GM23338 (cell line): ENCODE results near the gene TMEM269. TPM values are rescaled to one million over a fixed set of nuclear protein-coding genes. Genes with fewer than 3 reads are reported as not detected.

ENCODE experiments used
- ATAC-seq: fragments of 200-7000 bp; cut with Tn5 transposase; 3 replicates; pipeline ENCODE4 v1.9.1; 2020
- DNase-seq: peaks from one replicate; pipeline ENCODE4 v3.0.0-alpha.2; 2015; ENCODE audit warnings: low spot score
- H2AFZ ChIP-seq: fragments of 200-600 bp; sonication (generic); 2 replicates; pipeline ENCODE4 v1.8.0; 2016; ENCODE audit warnings: antibody characterized with exemption, mild to moderate bottlenecking, moderate library complexity
- H3F3A ChIP-seq: fragments of 200-600 bp; sonication (generic); replicated peaks from 2 replicates; pipeline ENCODE4 v1.8.0; 2017; ENCODE audit warnings: antibody characterized with exemption, mixed run types, low read depth
- H3K27ac ChIP-seq: fragments of 200-600 bp; sonication (generic); 2 replicates; pipeline ENCODE4 v1.6.1; 2016; ENCODE audit warnings: low read depth
- H3K27me3 ChIP-seq: fragments of 200-600 bp; sonication (generic); 2 replicates; pipeline ENCODE4 v1.8.0; 2016; ENCODE audit warnings: mild to moderate bottlenecking, mixed run types, moderate library complexity; ENCODE audit not compliant: insufficient read depth
- H3K36me3 ChIP-seq: fragments of 200-600 bp; sonication (generic); 2 replicates; pipeline ENCODE4 v1.8.0; 2016; ENCODE audit warnings: mild to moderate bottlenecking; ENCODE audit not compliant: insufficient read depth
- H3K4me1 ChIP-seq: fragments of 200-600 bp; sonication (generic); 2 replicates; pipeline ENCODE4 v1.8.0; 2016; ENCODE audit warnings: mild to moderate bottlenecking, moderate library complexity; ENCODE audit not compliant: insufficient read depth
- H3K4me2 ChIP-seq: fragments of 200-600 bp; sonication (generic); 2 replicates; pipeline ENCODE4 v1.7.1; 2017; ENCODE audit warnings: mixed run types
- H3K4me3 ChIP-seq: fragments of 200-600 bp; sonication (generic); 2 replicates; pipeline ENCODE4 v1.6.1; 2016; ENCODE audit warnings: mixed run types
- H3K79me2 ChIP-seq: fragments of 200-600 bp; sonication (generic); replicated peaks from 2 replicates; pipeline ENCODE4 v1.8.0; 2017; ENCODE audit warnings: mild to moderate bottlenecking; ENCODE audit not compliant: insufficient read depth
- H3K9me2 ChIP-seq: fragments of 200-600 bp; sonication (generic); 2 replicates; pipeline ENCODE4 v1.8.0; 2017; ENCODE audit not compliant: insufficient read depth
- H4K20me1 ChIP-seq: fragments of 200-600 bp; sonication (generic); replicated peaks from 2 replicates; pipeline ENCODE4 v1.8.0; 2017; ENCODE audit warnings: mild to moderate bottlenecking; ENCODE audit not compliant: insufficient read depth
- H3K27ac Mint-ChIP-seq: 2 replicates; pipeline ENCODE4 v1.8.0; 2020; ENCODE audit warnings: inconsistent platforms, mild to moderate bottlenecking, moderate library complexity, mixed read lengths
- H3K27me3 Mint-ChIP-seq: 3 replicates; pipeline ENCODE4 v1.8.0; 2022; ENCODE audit warnings: low read depth, mild to moderate bottlenecking, moderate library complexity, mixed read lengths, inconsistent platforms; ENCODE audit not compliant: insufficient read depth, poor library complexity
- H3K36me3 Mint-ChIP-seq: 3 replicates; pipeline ENCODE4 v1.8.0; 2021; ENCODE audit warnings: low read depth, mild to moderate bottlenecking, inconsistent platforms, moderate library complexity, mixed read lengths
- H3K4me1 Mint-ChIP-seq: 3 replicates; pipeline ENCODE4 v1.8.0; 2020; ENCODE audit warnings: mild to moderate bottlenecking, inconsistent platforms, mixed read lengths
- H3K4me3 Mint-ChIP-seq: 3 replicates; pipeline ENCODE4 v1.8.0; 2021; ENCODE audit warnings: moderate library complexity, mild to moderate bottlenecking, inconsistent platforms, mixed read lengths
- H3K9me3 Mint-ChIP-seq: 3 replicates; pipeline ENCODE4 v1.8.0; 2020; ENCODE audit warnings: moderate library complexity, mild to moderate bottlenecking, inconsistent platforms, mixed read lengths
- CREB1 ChIP-seq: fragments of 250-450 bp; sonication (Bioruptor Pico); IDR thresholded peaks from 2 replicates; pipeline ENCODE4 v1.5.0; 2020; ENCODE audit warnings: low read depth, mild to moderate bottlenecking, moderate library complexity
- EZH2 ChIP-seq: fragments of 200-600 bp; sonication (generic); IDR thresholded peaks from one replicate; pipeline ENCODE4 v1.8.0; 2017; ENCODE audit warnings: antibody characterized with exemption, mild to moderate bottlenecking, low read depth; ENCODE audit not compliant: unreplicated experiment
- EZH2phosphoT487 ChIP-seq: fragments of 200-600 bp; sonication (generic); IDR thresholded peaks from one replicate; pipeline ENCODE4 v1.8.1; 2018; ENCODE audit warnings: antibody characterized with exemption; ENCODE audit not compliant: unreplicated experiment
- JUNB ChIP-seq: IDR thresholded peaks from one replicate; pipeline ENCODE4 v1.6.1; 2016; ENCODE audit warnings: antibody characterized with exemption; ENCODE audit not compliant: unreplicated experiment
- NANOG ChIP-seq: IDR thresholded peaks from 2 replicates; pipeline ENCODE4 v1.6.1; 2016; ENCODE audit warnings: antibody characterized with exemption, borderline replicate concordance
- POLR2AphosphoS5 ChIP-seq: IDR thresholded peaks from 2 replicates; pipeline ENCODE4 v1.6.1; 2016; ENCODE audit warnings: antibody characterized with exemption, low read depth
- STAT1 ChIP-seq: IDR thresholded peaks from one replicate; pipeline ENCODE4 v1.6.1; 2016; ENCODE audit warnings: antibody characterized with exemption; ENCODE audit not compliant: unreplicated experiment
- ZNF114 ChIP-seq: fragments of 250-450 bp; sonication (Bioruptor Pico); IDR thresholded peaks from 2 replicates; pipeline ENCODE4 v1.5.0; 2020; ENCODE audit warnings: mild to moderate bottlenecking, moderate library complexity
- ZNF331 ChIP-seq: fragments of 250-450 bp; sonication (Bioruptor Pico); IDR thresholded peaks from 2 replicates; pipeline ENCODE4 v1.5.0; 2020; ENCODE audit warnings: low read depth, mild to moderate bottlenecking, moderate library complexity
- polyA plus RNA-seq: library from polyadenylated mRNA; unstranded; fragments of >200 nt; fragmentation: Nextera tagmentation; extraction: Ambion mirVana; gene quantifications from 2 replicates; pipeline ENCODE4 v1.2.1, GENCODE V29; 2016
- total RNA-seq: library from RNA; depleted of rRNA; stranded (reverse); fragments of >200 nt; shearing (Covaris generic); gene quantifications from 2 replicates; pipeline ENCODE4 v1.2.3, GENCODE V29; 2014
- TF ChIP-seq, protein P1 (sequence below), 2 experiments: fragments of 200-600 bp in 1 of 2; sonication (generic) in 1 of 2; conservative IDR thresholded peaks; 2 replicates each; pipeline versions ENCODE4 v1.5.1 to v1.6.1; 2016 to 2017; ENCODE audit warnings: antibody characterized with exemption in 2 of 2, low read depth in 2 of 2, mild to moderate bottlenecking in 2 of 2, moderate library complexity in 1 of 2
- TF ChIP-seq, protein P2 (sequence below): fragments of 250-450 bp; sonication (Bioruptor Pico); IDR thresholded peaks from 2 replicates; pipeline ENCODE4 v1.5.0; 2020; ENCODE audit warnings: mild to moderate bottlenecking, moderate library complexity
- TF ChIP-seq, protein P3 (sequence below): IDR thresholded peaks from one replicate; pipeline ENCODE4 v1.6.1; 2018; ENCODE audit warnings: antibody characterized with exemption; ENCODE audit not compliant: unreplicated experiment
- TF ChIP-seq, protein P4 (sequence below): IDR thresholded peaks from 2 replicates; pipeline ENCODE4 v1.6.1; 2016; ENCODE audit warnings: antibody characterized with exemption

TMEM269 gene
- total and polyA plus RNA-seq, 2 experiments from 2014 or later: 0.31 to 0.45 TPM

DNA sequence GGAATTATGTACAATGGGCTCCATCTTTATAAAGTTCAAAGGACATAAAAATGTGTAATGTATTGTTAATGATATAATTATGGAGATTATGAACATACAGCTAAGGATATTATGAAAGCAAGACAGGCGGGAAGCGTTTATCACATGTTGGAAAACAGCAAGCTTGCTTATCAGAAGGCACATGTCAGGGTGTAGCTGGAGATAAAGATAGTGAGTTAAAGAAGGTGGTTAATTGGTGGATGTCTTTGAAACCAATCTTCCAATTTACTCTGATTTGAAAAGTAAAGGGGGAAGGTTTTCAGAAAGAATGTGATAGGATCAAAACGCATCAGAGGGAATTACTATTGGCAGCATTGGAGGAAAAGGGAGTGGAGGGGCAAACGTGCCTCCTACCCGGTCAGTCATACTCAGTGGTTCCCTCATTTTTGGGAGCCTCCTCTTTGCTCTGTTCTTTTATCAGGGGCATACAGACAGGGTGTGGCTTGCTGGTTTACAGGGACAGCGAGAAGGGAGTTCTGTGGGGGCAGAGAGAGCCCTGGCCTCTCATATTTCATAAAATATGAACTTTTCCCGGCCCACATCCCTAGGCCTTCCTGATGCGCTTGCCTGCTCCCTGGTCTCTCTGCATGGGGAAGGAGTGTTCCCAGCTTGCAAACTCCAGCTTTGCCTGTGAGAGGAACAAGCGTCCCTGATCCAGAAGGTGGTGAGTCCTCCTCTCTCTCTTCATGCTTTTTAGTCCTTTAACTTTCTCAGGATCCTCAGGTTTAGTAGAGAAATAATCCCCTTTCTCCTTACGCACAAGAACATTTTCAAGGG lies 40.5 kb downstream of the TMEM269 start:
- H3K4me3 Mint-ChIP-seq: no peak overlapping the region
- H3K27ac Mint-ChIP-seq: no peak overlapping the region; the same call in 1 of the 2 replicates
- Histone ChIP-seq H3K79me2 (no peaks in the 10 kb centered on the region), H3F3A (no peaks in the 10 kb centered on the region), H3K9me2 (no peaks in the 10 kb centered on the region), H3K4me3 (no peak overlapping the region), H3K27ac (no peak overlapping the region), H4K20me1 (no peaks in the 10 kb centered on the region), H3K4me1 (peaks cover 25% of the 10 kb centered on the region; the same call in 1 of the 2 replicates), H3K27me3 (no peaks in the 10 kb centered on the region), H3K36me3 (no peaks in the 10 kb centered on the region), H3K4me2 (no peak overlapping the region), H2AFZ (0 out of 2 replicates have a peak overlapping the region, but pooled peaks have one; percentile 8)
- no peak for DNase-seq
- TF ChIP-seq, protein P1, sequence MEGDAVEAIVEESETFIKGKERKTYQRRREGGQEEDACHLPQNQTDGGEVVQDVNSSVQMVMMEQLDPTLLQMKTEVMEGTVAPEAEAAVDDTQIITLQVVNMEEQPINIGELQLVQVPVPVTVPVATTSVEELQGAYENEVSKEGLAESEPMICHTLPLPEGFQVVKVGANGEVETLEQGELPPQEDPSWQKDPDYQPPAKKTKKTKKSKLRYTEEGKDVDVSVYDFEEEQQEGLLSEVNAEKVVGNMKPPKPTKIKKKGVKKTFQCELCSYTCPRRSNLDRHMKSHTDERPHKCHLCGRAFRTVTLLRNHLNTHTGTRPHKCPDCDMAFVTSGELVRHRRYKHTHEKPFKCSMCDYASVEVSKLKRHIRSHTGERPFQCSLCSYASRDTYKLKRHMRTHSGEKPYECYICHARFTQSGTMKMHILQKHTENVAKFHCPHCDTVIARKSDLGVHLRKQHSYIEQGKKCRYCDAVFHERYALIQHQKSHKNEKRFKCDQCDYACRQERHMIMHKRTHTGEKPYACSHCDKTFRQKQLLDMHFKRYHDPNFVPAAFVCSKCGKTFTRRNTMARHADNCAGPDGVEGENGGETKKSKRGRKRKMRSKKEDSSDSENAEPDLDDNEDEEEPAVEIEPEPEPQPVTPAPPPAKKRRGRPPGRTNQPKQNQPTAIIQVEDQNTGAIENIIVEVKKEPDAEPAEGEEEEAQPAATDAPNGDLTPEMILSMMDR (conservative IDR thresholded peaks at IDR 0.05; ENCODE audit: low read depth in 2 of 2): no peak
- TF ChIP-seq, protein P2, sequence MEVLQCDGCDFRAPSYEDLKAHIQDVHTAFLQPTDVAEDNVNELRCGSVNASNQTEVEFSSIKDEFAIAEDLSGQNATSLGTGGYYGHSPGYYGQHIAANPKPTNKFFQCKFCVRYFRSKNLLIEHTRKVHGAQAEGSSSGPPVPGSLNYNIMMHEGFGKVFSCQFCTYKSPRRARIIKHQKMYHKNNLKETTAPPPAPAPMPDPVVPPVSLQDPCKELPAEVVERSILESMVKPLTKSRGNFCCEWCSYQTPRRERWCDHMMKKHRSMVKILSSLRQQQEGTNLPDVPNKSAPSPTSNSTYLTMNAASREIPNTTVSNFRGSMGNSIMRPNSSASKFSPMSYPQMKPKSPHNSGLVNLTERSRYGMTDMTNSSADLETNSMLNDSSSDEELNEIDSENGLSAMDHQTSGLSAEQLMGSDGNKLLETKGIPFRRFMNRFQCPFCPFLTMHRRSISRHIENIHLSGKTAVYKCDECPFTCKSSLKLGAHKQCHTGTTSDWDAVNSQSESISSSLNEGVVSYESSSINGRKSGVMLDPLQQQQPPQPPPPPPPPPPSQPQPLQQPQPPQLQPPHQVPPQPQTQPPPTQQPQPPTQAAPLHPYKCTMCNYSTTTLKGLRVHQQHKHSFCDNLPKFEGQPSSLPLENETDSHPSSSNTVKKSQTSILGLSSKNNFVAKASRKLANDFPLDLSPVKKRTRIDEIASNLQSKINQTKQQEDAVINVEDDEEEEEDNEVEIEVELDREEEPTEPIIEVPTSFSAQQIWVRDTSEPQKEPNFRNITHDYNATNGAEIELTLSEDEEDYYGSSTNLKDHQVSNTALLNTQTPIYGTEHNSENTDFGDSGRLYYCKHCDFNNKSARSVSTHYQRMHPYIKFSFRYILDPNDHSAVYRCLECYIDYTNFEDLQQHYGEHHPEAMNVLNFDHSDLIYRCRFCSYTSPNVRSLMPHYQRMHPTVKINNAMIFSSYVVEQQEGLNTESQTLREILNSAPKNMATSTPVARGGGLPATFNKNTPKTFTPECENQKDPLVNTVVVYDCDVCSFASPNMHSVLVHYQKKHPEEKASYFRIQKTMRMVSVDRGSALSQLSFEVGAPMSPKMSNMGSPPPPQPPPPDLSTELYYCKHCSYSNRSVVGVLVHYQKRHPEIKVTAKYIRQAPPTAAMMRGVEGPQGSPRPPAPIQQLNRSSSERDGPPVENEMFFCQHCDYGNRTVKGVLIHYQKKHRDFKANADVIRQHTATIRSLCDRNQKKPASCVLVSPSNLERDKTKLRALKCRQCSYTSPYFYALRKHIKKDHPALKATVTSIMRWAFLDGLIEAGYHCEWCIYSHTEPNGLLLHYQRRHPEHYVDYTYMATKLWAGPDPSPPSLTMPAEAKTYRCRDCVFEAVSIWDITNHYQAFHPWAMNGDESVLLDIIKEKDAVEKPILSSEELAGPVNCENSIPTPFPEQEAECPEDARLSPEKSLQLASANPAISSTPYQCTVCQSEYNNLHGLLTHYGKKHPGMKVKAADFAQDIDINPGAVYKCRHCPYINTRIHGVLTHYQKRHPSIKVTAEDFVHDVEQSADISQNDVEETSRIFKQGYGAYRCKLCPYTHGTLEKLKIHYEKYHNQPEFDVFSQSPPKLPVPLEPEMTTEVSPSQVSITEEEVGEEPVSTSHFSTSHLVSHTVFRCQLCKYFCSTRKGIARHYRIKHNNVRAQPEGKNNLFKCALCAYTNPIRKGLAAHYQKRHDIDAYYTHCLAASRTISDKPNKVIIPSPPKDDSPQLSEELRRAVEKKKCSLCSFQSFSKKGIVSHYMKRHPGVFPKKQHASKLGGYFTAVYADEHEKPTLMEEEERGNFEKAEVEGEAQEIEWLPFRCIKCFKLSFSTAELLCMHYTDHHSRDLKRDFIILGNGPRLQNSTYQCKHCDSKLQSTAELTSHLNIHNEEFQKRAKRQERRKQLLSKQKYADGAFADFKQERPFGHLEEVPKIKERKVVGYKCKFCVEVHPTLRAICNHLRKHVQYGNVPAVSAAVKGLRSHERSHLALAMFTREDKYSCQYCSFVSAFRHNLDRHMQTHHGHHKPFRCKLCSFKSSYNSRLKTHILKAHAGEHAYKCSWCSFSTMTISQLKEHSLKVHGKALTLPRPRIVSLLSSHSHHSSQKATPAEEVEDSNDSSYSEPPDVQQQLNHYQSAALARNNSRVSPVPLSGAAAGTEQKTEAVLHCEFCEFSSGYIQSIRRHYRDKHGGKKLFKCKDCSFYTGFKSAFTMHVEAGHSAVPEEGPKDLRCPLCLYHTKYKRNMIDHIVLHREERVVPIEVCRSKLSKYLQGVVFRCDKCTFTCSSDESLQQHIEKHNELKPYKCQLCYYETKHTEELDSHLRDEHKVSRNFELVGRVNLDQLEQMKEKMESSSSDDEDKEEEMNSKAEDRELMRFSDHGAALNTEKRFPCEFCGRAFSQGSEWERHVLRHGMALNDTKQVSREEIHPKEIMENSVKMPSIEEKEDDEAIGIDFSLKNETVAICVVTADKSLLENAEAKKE: no peak
- no peak for TF ChIP-seq POLR2AphosphoS5
- TF ChIP-seq CREB1 (CRISPR knock-in tag): no peak
- TF ChIP-seq NANOG: no peak
- TF ChIP-seq EZH2phosphoT487: no peak
- no peak for TF ChIP-seq EZH2
- no peak for TF ChIP-seq STAT1
- no peak for TF ChIP-seq JUNB
- TF ChIP-seq, protein P3, sequence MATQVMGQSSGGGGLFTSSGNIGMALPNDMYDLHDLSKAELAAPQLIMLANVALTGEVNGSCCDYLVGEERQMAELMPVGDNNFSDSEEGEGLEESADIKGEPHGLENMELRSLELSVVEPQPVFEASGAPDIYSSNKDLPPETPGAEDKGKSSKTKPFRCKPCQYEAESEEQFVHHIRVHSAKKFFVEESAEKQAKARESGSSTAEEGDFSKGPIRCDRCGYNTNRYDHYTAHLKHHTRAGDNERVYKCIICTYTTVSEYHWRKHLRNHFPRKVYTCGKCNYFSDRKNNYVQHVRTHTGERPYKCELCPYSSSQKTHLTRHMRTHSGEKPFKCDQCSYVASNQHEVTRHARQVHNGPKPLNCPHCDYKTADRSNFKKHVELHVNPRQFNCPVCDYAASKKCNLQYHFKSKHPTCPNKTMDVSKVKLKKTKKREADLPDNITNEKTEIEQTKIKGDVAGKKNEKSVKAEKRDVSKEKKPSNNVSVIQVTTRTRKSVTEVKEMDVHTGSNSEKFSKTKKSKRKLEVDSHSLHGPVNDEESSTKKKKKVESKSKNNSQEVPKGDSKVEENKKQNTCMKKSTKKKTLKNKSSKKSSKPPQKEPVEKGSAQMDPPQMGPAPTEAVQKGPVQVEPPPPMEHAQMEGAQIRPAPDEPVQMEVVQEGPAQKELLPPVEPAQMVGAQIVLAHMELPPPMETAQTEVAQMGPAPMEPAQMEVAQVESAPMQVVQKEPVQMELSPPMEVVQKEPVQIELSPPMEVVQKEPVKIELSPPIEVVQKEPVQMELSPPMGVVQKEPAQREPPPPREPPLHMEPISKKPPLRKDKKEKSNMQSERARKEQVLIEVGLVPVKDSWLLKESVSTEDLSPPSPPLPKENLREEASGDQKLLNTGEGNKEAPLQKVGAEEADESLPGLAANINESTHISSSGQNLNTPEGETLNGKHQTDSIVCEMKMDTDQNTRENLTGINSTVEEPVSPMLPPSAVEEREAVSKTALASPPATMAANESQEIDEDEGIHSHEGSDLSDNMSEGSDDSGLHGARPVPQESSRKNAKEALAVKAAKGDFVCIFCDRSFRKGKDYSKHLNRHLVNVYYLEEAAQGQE: no peak
- TF ChIP-seq, protein P4, sequence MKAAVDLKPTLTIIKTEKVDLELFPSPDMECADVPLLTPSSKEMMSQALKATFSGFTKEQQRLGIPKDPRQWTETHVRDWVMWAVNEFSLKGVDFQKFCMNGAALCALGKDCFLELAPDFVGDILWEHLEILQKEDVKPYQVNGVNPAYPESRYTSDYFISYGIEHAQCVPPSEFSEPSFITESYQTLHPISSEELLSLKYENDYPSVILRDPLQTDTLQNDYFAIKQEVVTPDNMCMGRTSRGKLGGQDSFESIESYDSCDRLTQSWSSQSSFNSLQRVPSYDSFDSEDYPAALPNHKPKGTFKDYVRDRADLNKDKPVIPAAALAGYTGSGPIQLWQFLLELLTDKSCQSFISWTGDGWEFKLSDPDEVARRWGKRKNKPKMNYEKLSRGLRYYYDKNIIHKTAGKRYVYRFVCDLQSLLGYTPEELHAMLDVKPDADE: no peak
- TF ChIP-seq ZNF114 (CRISPR knock-in tag): no peak
- no peak for TF ChIP-seq ZNF331
- H3K36me3 Mint-ChIP-seq: no peaks in the 10 kb centered on the region
- peaks cover 5% of the 10 kb centered on the region for H3K27me3 Mint-ChIP-seq
- H3K4me1 Mint-ChIP-seq: peaks cover 17% of the 10 kb centered on the region
- no peaks in the 10 kb centered on the region for H3K9me3 Mint-ChIP-seq
- peak; percentile 49 for ATAC-seq
